ENCODE data around the gene MOB4.
"Not testable (repeated sequence)": the region's sequence is repeated elsewhere in the genome, so short reads cannot be mapped to it uniquely, and the experiment has no call there.

MOB4 gene

GRCh38 chr2:197515739-197516392 lies at the start of gene MOB4:
TSS of gene MOB4 (plus strand) at chr2:197516066. CDS start at chr2:197516087, 21 bp downstream.
- DNase-seq (ENCODE audit: low read depth, low spot score), result peak; percentile 81

- no peak for DNase-seq (ENCODE audit: low read depth, low spot score)
Measured at GRCh38 chr2:197472166-197472565, 43.7 kb upstream of the MOB4 start.

- DNase-seq (ENCODE audit: low read depth, low spot score), result no peak
Measured at GRCh38 chr2:197477797-197478196, 38.1 kb upstream of the MOB4 start.

- no peak for DNase-seq (ENCODE audit: low read depth, low spot score)
Measured at GRCh38 chr2:197480165-197481036, 35.5 kb upstream of the MOB4 start.

- DNase-seq (ENCODE audit: low read depth, low spot score), result not testable (repeated sequence)
Measured at GRCh38 chr2:197484248-197484647, 31.6 kb upstream of the MOB4 start.

- no peak for DNase-seq (ENCODE audit: low read depth, low spot score)
Measured at GRCh38 chr2:197486175-197486574, 29.7 kb upstream of the MOB4 start.

- DNase-seq (ENCODE audit: low read depth, low spot score), result no peak
Measured at GRCh38 chr2:197487385-197487784, 28.5 kb upstream of the MOB4 start.

- no peak for DNase-seq (ENCODE audit: low read depth, low spot score)
Measured at GRCh38 chr2:197495433-197496134, 20.3 kb upstream of the MOB4 start.

- no peak for DNase-seq (ENCODE audit: low read depth, low spot score)
Measured at GRCh38 chr2:197496695-197497094, 19.2 kb upstream of the MOB4 start.

GRCh38 chr2:197497326-197497725 lies 18.5 kb upstream of the MOB4 start:
- no peak for DNase-seq (ENCODE audit: low read depth, low spot score)

- no peak for DNase-seq (ENCODE audit: low read depth, low spot score)
Measured at GRCh38 chr2:197498235-197498936, 17.5 kb upstream of the MOB4 start.

GRCh38 chr2:197498937-197499593 lies 16.8 kb upstream of the MOB4 start:
- DNase-seq (ENCODE audit: low read depth, low spot score), result no peak

- peak; percentile 99 for DNase-seq (ENCODE audit: low read depth, low spot score)
Measured at GRCh38 chr2:197499594-197500502, 16.0 kb upstream of the MOB4 start, which contains the start of the genes HSPD1 and HSPE1. TSS of gene HSPD1 (minus strand) at chr2:197499840. CDS start at chr2:197498848, 992 bp downstream. TSS of gene HSPE1 (plus strand) at chr2:197500379. CDS start at chr2:197500437, 58 bp downstream.

GRCh38 chr2:197500503-197501131 lies 15.2 kb upstream of the MOB4 start:
- no peak for DNase-seq (ENCODE audit: low read depth, low spot score)

- DNase-seq (ENCODE audit: low read depth, low spot score), result no peak
Measured at GRCh38 chr2:197502201-197502600, 13.7 kb upstream of the MOB4 start.

GRCh38 chr2:197502685-197503084 lies 13.2 kb upstream of the MOB4 start:
- no peak for DNase-seq (ENCODE audit: low read depth, low spot score)

GRCh38 chr2:197504000-197504399 lies 11.9 kb upstream of the MOB4 start:
- DNase-seq (ENCODE audit: low read depth, low spot score), result no peak

GRCh38 chr2:197504512-197504911 lies 11.4 kb upstream of the MOB4 start:
- DNase-seq (ENCODE audit: low read depth, low spot score), result no peak

GRCh38 chr2:197506658-197507057 lies 9.2 kb upstream of the MOB4 start:
- DNase-seq (ENCODE audit: low read depth, low spot score), result no peak

Measured in smooth muscle cell of the brain vasculature (primary cell).